ENCODE results near the gene SLC25A47. TPM values are rescaled to one million over a fixed set of nuclear protein-coding genes. Genes with fewer than 3 reads are reported as not detected.

The SLC25A47 gene
- total and polyA plus RNA-seq, 2 of the 4 experiments (the other 2 are of a cell fraction) = not detected

DNA sequence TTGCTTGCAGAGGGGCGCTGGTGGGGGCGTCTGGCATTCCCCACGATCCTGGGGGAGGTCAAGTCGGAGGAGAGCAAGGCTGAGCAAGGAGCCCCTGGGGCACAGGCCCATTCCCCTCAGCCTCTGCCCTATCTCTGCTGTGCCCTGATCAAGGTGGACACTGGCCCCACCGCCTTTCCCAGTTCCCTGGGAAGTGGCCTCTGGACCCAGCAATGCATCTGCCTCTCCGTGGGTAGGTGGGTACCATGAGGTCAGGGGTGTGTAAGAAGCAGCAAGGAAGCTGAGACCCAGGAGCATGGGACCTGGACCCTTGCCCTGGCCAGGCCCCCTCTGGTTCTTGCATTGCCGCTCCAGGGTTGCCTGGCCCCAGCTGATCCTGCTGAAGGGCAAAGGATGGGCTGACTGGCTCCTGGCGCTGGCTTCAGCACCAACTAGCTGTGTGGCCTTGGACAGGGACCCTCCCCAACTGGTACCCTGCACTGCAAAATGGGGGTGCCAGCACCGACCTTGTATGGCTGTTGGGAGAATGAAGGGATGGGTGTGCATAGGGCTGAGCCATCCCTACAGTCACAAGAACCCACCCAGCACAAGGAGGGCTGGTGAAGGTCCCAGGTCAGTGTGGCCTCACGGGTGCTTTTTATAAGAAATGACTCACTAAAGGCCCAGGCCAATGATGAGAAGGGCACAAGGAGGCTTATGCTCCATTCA lies 36.5 kb upstream of the SLC25A47 start (continued):
- no peak for TF ChIP-seq RFX5 (IDR thresholded peaks at IDR 0.05; ENCODE audit: low read depth, low read length)

DNA sequence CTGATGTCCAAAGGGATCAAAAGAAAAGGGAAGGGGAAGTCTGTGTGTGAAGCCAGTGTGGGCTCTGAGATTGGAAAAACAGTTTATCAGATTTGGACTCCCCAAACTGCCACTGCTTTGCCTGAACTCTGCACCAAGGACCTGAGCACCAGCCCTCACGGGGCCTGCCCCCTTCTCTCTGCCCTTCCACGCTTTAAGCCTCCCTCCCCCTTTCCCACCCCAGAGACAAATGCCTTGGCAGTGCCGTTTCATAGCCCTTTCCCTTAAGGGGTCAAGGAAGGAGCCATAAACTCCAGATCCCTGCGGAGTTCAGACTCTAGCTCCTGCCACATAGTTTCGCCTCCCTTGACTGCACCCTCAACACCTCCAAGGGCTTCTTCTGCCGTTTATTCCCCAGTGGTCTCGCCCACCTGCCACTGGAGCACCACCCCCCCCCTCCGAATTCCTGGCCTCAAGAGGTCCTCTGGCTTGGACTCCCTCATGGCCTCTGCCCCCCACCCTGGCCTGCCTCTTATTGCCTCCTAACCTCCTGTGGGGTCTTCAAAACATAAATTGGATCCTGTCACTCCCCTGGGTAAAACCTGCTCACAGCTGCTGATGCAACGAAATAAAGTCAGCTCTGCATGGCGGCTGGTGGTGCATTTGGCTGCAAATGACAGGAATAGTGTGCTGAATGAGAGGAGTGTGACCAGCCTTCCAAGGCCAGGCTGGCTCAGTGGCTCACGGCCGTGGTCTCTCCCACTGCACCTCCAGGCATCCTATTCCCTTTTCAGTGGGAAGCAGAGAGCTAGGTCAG lies 35.7 kb upstream of the SLC25A47 start:
- H3K56ac ChIP-seq (ENCODE audit: extremely low read depth, insufficient read depth, low read length) = no peak overlapping the region
- H3K9ac ChIP-seq (ENCODE audit: low read depth, low read length) = no peak overlapping the region
- no peak overlapping the region for H3K18ac ChIP-seq (ENCODE audit: low read depth, low read length)
- TF ChIP-seq RFX5 (IDR thresholded peaks at IDR 0.05; ENCODE audit: low read depth, low read length) (no peak), POLR2A (IDR thresholded peaks at IDR 0.05; ENCODE audit: low read depth, low read length) (no peak), BHLHE40 (IDR thresholded peaks at IDR 0.05; ENCODE audit: low read depth, low read length) (no peak), FOS (IDR thresholded peaks at IDR 0.05; ENCODE audit: low read depth, low read length) (no peak), CTCF (conservative IDR thresholded peaks at IDR 0.05; ENCODE audit: low read depth, low read length) (no peak), SMC3 (IDR thresholded peaks at IDR 0.05; ENCODE audit: low read depth, low read length) (no peak)
- TF ChIP-seq, protein P1, sequence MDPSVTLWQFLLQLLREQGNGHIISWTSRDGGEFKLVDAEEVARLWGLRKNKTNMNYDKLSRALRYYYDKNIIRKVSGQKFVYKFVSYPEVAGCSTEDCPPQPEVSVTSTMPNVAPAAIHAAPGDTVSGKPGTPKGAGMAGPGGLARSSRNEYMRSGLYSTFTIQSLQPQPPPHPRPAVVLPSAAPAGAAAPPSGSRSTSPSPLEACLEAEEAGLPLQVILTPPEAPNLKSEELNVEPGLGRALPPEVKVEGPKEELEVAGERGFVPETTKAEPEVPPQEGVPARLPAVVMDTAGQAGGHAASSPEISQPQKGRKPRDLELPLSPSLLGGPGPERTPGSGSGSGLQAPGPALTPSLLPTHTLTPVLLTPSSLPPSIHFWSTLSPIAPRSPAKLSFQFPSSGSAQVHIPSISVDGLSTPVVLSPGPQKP (IDR thresholded peaks at IDR 0.05; ENCODE audit: borderline replicate concordance, low read depth, low read length) = no peak
- H2BK120ac ChIP-seq (ENCODE audit: low read depth, low read length) = no peak overlapping the region
- H3K23ac ChIP-seq (ENCODE audit: low read depth, low read length) = no peak overlapping the region
- H3K27me3 ChIP-seq (ENCODE audit: control insufficient read depth, insufficient read depth, low read length) = no peaks in the 10 kb centered on the region
- 69% methylated on average over 2 of the region's 12 CpGs; no CpG with 5 or more reads in 1 of the 2 experiments for WGBS, 2 experiments (ENCODE audit: extremely low coverage in 2 of 2, insufficient read length in 1 of 2)
- H3K4me1 ChIP-seq (ENCODE audit: control insufficient read depth, insufficient read depth, low read length) = peaks cover 4% of the 10 kb centered on the region
- no peak overlapping the region for H4K8ac ChIP-seq (ENCODE audit: low read depth in 2 of 2, low read length in 2 of 2)
- no peak overlapping the region for H2AFZ ChIP-seq (replicated peaks; ENCODE audit: low read length, poor library complexity)
- in situ Hi-C loops (cut with MboI; ENCODE audit: low sequenced_read_pairs) (no loop called here), intact Hi-C loops (cut with micrococcal nuclease) (loop anchor here (5.0 kb wide), 1 partner anchor 90 kb away; the partner anchor contains the start of gene WDR25), dilution Hi-C loops (cut with HindIII; ENCODE audit: low sequenced_read_pairs, unreplicated experiment) (no loop called here)
- H2AK5ac ChIP-seq (ENCODE audit: low read depth, low read length) = no peak overlapping the region
- no peaks in the 10 kb centered on the region for H3K9me3 ChIP-seq (ENCODE audit: control insufficient read depth, insufficient read depth, low read length)
- H3K4me2 ChIP-seq (ENCODE audit: low read depth, low read length) = no peak overlapping the region
- ChIA-PET POLR2A (ENCODE audit: unreplicated experiment) (no interaction called here), CTCF (interaction anchor here (1.1 kb wide), 1 partner anchor 8 kb away, joined by 3 read pairs; no protein-coding TSS in a partner anchor)
- H3K27ac ChIP-seq (ENCODE audit: insufficient read depth, low read length) = no peak overlapping the region
- peaks cover 35% of the 10 kb centered on the region for H3K36me3 ChIP-seq (ENCODE audit: control insufficient read depth, insufficient read depth, low read length)
- H3K79me1 ChIP-seq (ENCODE audit: low read depth in 1 of 2, low read length in 2 of 2) = peaks cover under 1 to 68% of the 10 kb centered on the region in 2 experiments
- ATAC-seq (ENCODE audit: low read depth) (no peak), DNase-seq (no peak)
- H3K14ac ChIP-seq (replicated peaks; ENCODE audit: low read depth, low read length) = no peak overlapping the region
- no peak overlapping the region for H2BK15ac ChIP-seq (ENCODE audit: low read depth, low read length)
- H3K4me3 ChIP-seq (ENCODE audit: insufficient read depth, low read depth, low read length) = no peak overlapping the region
- H2BK5ac ChIP-seq (ENCODE audit: low read depth, low read length, poor library complexity, severe bottlenecking) = no peak overlapping the region
- H4K5ac ChIP-seq (ENCODE audit: low read depth, low read length) = no peak overlapping the region
- no peak overlapping the region for H3K4ac ChIP-seq (ENCODE audit: low read depth, low read length)
- peak overlapping the region; percentile 35 for H2AK9ac ChIP-seq (replicated peaks; ENCODE audit: low read depth, low read length, poor library complexity)
- H2BK20ac ChIP-seq (ENCODE audit: low read depth, low read length) = no peak overlapping the region
- H3K9me1 ChIP-seq (ENCODE audit: insufficient read depth, low read length) = peaks cover 3% of the 10 kb centered on the region; the same call in 1 of the 2 replicates
- peaks cover 5% of the 10 kb centered on the region for H4K20me1 ChIP-seq (ENCODE audit: insufficient read depth, low read length)
- no peak overlapping the region for H4K91ac ChIP-seq (ENCODE audit: insufficient read depth, low read depth, low read length)
- BruUV-seq (replicated peaks) = no TSS peak
